ENCODE data around the gene PANK4. TPM values are rescaled to one million over a fixed set of nuclear protein-coding genes. Genes with fewer than 3 reads are reported as not detected.

Gene PANK4
- total and polyA plus RNA-seq, 9 donors: 19.7 to 30.2 (median 22.5) TPM

- Histone ChIP-seq H3K27ac (ENCODE audit: low read length) (no peak overlapping the region), H3K9me3 (replicated peaks; ENCODE audit: control insufficient read depth, low read depth, low read length) (peaks cover 13% of the 10 kb centered on the region), H3K36me3 (ENCODE audit: control insufficient read depth, insufficient read depth, low read length) (no peaks in the 10 kb centered on the region), H3K27me3 (ENCODE audit: control insufficient read depth, insufficient read depth, low read length) (peaks cover 4% of the 10 kb centered on the region), H3K4me3 (ENCODE audit: low read length) (no peak overlapping the region), H3K4me1 (ENCODE audit: control insufficient read depth, insufficient read depth, low read length) (peaks cover 9% of the 10 kb centered on the region)
- 59% methylated on average over 3 of the region's 9 CpGs for WGBS (ENCODE audit: insufficient coverage)
- DNase-seq: no peak
Observed at GRCh38 chr1:2486558-2486957, 39.8 kb downstream of the PANK4 start.

- peaks cover 2% of the 10 kb centered on the region for H3K27me3 ChIP-seq (ENCODE audit: control insufficient read depth, insufficient read depth, low read length)
- H3K4me1 ChIP-seq (ENCODE audit: control insufficient read depth, insufficient read depth, low read length): peaks cover 14% of the 10 kb centered on the region
- H3K36me3 ChIP-seq (ENCODE audit: control insufficient read depth, insufficient read depth, low read length): no peaks in the 10 kb centered on the region
- WGBS (ENCODE audit: insufficient coverage): 54% methylated on average over 2 of the region's 4 CpGs
- H3K4me3 ChIP-seq (ENCODE audit: low read length): no peak overlapping the region
- DNase-seq: no peak
- H3K9me3 ChIP-seq (replicated peaks; ENCODE audit: control insufficient read depth, low read depth, low read length): peaks cover 13% of the 10 kb centered on the region
- no peak overlapping the region for H3K27ac ChIP-seq (ENCODE audit: low read length)
Observed at GRCh38 chr1:2486041-2486440, 40.4 kb downstream of the PANK4 start.

DNA sequence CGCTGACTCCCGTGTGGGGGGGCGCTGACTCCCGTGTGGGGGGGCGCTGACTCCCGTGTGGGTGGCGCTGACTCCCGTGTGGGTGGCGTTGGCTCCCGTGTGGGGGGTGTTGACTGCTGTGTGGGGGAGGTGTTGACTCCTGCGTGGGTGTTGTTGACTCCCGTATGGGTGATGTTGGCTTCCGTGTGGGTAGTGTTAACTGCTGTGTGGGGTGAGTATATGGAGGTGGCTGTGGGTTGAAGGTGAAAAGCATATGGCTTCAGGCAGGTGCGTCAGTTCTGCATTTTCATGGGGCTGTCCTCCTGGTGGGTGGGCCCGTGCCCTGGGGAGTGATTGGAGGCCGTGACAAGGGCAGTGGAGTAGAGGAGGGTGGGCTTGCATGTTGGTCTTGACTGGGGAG lies 42.4 kb downstream of the PANK4 start:
- no peak for DNase-seq
- peaks cover 27% of the 10 kb centered on the region for H3K4me1 ChIP-seq (ENCODE audit: control insufficient read depth, insufficient read depth, low read length)
- no peak overlapping the region for H3K27ac ChIP-seq (ENCODE audit: low read length)
- WGBS (ENCODE audit: insufficient coverage): 81% methylated on average over 10 of the region's 16 CpGs
- H3K9me3 ChIP-seq (replicated peaks; ENCODE audit: control insufficient read depth, low read depth, low read length): peaks cover 11% of the 10 kb centered on the region
- no peak overlapping the region for H3K4me3 ChIP-seq (ENCODE audit: low read length)
- H3K36me3 ChIP-seq (ENCODE audit: control insufficient read depth, insufficient read depth, low read length): no peaks in the 10 kb centered on the region
- peaks cover 2% of the 10 kb centered on the region for H3K27me3 ChIP-seq (ENCODE audit: control insufficient read depth, insufficient read depth, low read length)

DNA sequence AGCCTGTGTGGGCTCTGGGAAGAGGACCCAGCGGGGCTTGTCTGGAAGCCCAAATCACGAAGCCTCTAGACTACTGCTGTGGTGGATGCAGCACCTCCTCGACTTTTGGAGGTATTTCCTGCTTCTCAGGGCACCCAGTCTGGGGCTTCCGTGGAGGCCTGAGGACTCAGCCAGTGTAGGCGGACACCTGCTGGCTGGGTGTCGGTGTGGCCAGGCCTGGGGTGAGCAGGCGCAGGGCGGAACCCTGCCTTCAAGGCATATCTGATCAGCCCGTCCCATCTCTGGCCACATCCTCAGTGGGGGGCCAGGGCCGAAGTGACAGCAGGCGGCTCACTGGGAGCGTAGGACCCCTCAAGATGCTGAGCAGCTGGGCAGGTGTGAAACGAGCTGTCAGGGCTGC lies 43.4 kb downstream of the PANK4 start:
- H3K4me3 ChIP-seq (ENCODE audit: low read length): no peak overlapping the region
- peaks cover 2% of the 10 kb centered on the region for H3K9me3 ChIP-seq (replicated peaks; ENCODE audit: control insufficient read depth, low read depth, low read length)
- peaks cover 27% of the 10 kb centered on the region for H3K4me1 ChIP-seq (ENCODE audit: control insufficient read depth, insufficient read depth, low read length)
- no peak overlapping the region for H3K27ac ChIP-seq (ENCODE audit: low read length)
- H3K36me3 ChIP-seq (ENCODE audit: control insufficient read depth, insufficient read depth, low read length): no peaks in the 10 kb centered on the region
- WGBS (ENCODE audit: insufficient coverage): 76% methylated on average over 13 of the region's 13 CpGs
- no peak for DNase-seq
- no peaks in the 10 kb centered on the region for H3K27me3 ChIP-seq (ENCODE audit: control insufficient read depth, insufficient read depth, low read length)

GRCh38 chr1:2482588-2482987 lies 43.8 kb downstream of the PANK4 start:
- peaks cover 32% of the 10 kb centered on the region for H3K4me1 ChIP-seq (ENCODE audit: control insufficient read depth, insufficient read depth, low read length)
- no peak overlapping the region for H3K27ac ChIP-seq (ENCODE audit: low read length)
- no peaks in the 10 kb centered on the region for H3K9me3 ChIP-seq (replicated peaks; ENCODE audit: control insufficient read depth, low read depth, low read length)
- no peaks in the 10 kb centered on the region for H3K27me3 ChIP-seq (ENCODE audit: control insufficient read depth, insufficient read depth, low read length)
- no peak for DNase-seq
- H3K36me3 ChIP-seq (ENCODE audit: control insufficient read depth, insufficient read depth, low read length): no peaks in the 10 kb centered on the region
- 53% methylated on average over 10 of the region's 11 CpGs for WGBS (ENCODE audit: insufficient coverage)
- no peak overlapping the region for H3K4me3 ChIP-seq (ENCODE audit: low read length)

DNA sequence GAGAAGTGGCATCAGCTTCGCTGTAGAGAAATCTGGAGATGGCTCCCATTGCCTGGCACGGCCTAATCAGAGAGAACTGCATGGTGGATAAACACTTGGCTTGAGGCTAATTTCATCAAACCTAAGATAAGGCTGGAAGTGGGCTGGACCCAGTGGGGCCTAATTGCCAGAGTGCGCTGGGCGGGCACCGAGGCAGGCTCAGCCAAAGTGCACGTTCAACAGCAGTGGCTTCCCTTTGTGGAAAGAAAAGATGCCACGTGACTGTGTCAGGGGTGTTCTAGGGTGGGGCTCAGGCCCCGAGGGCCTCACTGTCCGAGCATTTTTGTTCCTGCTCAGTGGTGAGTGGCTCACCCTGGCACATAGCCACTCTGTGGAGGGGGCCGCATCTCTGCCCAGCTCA lies 44.5 kb downstream of the PANK4 start:
- Histone ChIP-seq H3K36me3 (ENCODE audit: control insufficient read depth, insufficient read depth, low read length) (no peaks in the 10 kb centered on the region), H3K9me3 (replicated peaks; ENCODE audit: control insufficient read depth, low read depth, low read length) (no peaks in the 10 kb centered on the region), H3K4me3 (ENCODE audit: low read length) (no peak overlapping the region), H3K4me1 (ENCODE audit: control insufficient read depth, insufficient read depth, low read length) (peaks cover 37% of the 10 kb centered on the region), H3K27ac (ENCODE audit: low read length) (no peak overlapping the region), H3K27me3 (ENCODE audit: control insufficient read depth, insufficient read depth, low read length) (no peaks in the 10 kb centered on the region)
- WGBS (ENCODE audit: insufficient coverage): 65% methylated on average over 10 of the region's 10 CpGs
- DNase-seq: no peak

DNA sequence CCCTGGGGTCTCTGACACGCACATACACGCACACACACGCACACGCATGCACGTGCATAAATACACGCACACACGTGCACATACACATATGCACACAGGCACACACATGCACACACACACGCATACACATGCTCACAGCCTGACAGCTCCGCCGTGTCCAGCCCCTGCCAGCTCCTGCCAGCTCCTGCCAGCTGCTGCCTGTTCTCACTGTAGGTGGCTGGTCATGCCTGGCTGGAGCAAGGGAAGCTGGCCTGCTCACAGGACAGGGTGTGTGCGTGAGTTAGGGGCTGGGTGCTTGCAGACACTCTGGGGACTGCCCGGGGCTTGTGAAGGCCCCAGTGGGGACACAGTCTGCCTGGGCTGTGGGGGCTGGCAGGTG lies 45.4 kb downstream of the PANK4 start:
- no peak overlapping the region for H3K27ac ChIP-seq (ENCODE audit: low read length)
- WGBS (ENCODE audit: insufficient coverage): 80% methylated on average over 10 of the region's 12 CpGs
- H3K36me3 ChIP-seq (ENCODE audit: control insufficient read depth, insufficient read depth, low read length): no peaks in the 10 kb centered on the region
- no peaks in the 10 kb centered on the region for H3K9me3 ChIP-seq (replicated peaks; ENCODE audit: control insufficient read depth, low read depth, low read length)
- peak; percentile 62 for DNase-seq
- no peak overlapping the region for H3K4me3 ChIP-seq (ENCODE audit: low read length)
- peaks cover 46% of the 10 kb centered on the region for H3K4me1 ChIP-seq (ENCODE audit: control insufficient read depth, insufficient read depth, low read length)
- H3K27me3 ChIP-seq (ENCODE audit: control insufficient read depth, insufficient read depth, low read length): no peaks in the 10 kb centered on the region

DNA sequence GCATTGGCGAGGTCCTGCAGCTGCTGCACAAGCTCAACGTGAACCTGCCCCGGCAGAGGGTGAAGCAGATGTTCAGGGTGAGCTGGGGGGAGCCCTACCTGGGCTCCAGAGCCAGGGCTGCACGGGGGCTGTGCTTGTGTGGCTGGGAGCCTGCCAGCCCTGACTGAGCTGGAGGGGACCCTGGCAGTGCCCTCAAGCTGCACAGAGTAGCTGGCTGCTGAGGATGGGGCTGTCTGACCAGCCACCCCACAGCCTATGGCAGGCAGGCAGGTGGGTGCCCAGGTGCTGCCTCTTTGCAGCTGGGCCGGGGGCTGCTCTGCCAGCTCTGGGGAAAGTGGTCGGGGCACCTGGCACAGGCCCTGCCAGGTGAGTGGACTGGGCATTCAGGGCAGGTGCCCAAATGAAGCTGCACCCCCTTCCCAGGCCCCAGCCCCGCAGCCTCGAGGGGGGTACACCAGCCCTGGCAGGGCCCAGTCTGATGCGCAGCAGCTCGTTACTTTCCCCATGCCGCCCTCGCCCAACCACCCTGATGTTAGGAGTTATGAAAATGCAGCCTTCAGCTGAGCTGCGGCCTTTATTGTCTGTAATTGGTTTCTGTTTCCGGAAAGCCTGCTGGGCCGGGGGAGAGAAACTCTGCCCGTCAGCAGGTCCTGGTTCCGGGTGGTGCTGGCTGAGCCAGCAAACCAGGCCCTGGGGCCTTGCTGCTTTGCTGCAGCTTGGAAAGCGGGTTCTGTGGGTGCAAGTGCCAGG lies 46.0 kb downstream of the PANK4 start:
- Histone ChIP-seq H3K27me3 (ENCODE audit: control insufficient read depth, insufficient read depth, low read length) (no peaks in the 10 kb centered on the region), H3K9me3 (replicated peaks; ENCODE audit: control insufficient read depth, low read depth, low read length) (no peaks in the 10 kb centered on the region), H3K27ac (ENCODE audit: low read length) (no peak overlapping the region), H3K36me3 (ENCODE audit: control insufficient read depth, insufficient read depth, low read length) (no peaks in the 10 kb centered on the region), H3K4me1 (ENCODE audit: control insufficient read depth, insufficient read depth, low read length) (peaks cover 52% of the 10 kb centered on the region), H3K4me3 (ENCODE audit: low read length) (no peak overlapping the region)
- DNase-seq: no peak
- WGBS (ENCODE audit: insufficient coverage): 61% methylated on average over 12 of the region's 18 CpGs

- H3K36me3 ChIP-seq (ENCODE audit: control insufficient read depth, insufficient read depth, low read length): no peaks in the 10 kb centered on the region
- H3K4me3 ChIP-seq (ENCODE audit: low read length): no peak overlapping the region
- WGBS (ENCODE audit: insufficient coverage): 74% methylated on average over 27 of the region's 28 CpGs
- peaks cover 60% of the 10 kb centered on the region for H3K4me1 ChIP-seq (ENCODE audit: control insufficient read depth, insufficient read depth, low read length)
- H3K9me3 ChIP-seq (replicated peaks; ENCODE audit: control insufficient read depth, low read depth, low read length): no peaks in the 10 kb centered on the region
- no peak for DNase-seq
- no peaks in the 10 kb centered on the region for H3K27me3 ChIP-seq (ENCODE audit: control insufficient read depth, insufficient read depth, low read length)
- H3K27ac ChIP-seq (ENCODE audit: low read length): no peak overlapping the region
Observed at GRCh38 chr1:2479618-2480017, 46.8 kb downstream of the PANK4 start.

- Histone ChIP-seq H3K4me1 (ENCODE audit: control insufficient read depth, insufficient read depth, low read length) (peaks cover 64% of the 10 kb centered on the region), H3K36me3 (ENCODE audit: control insufficient read depth, insufficient read depth, low read length) (no peaks in the 10 kb centered on the region), H3K9me3 (replicated peaks; ENCODE audit: control insufficient read depth, low read depth, low read length) (no peaks in the 10 kb centered on the region), H3K27ac (ENCODE audit: low read length) (no peak overlapping the region), H3K4me3 (ENCODE audit: low read length) (no peak overlapping the region), H3K27me3 (ENCODE audit: control insufficient read depth, insufficient read depth, low read length) (no peaks in the 10 kb centered on the region)
- WGBS (ENCODE audit: insufficient coverage): 73% methylated on average over 20 of the region's 20 CpGs
- no peak for DNase-seq
Observed at GRCh38 chr1:2479186-2479585, 47.2 kb downstream of the PANK4 start.
